Glomerular visceral epithelial cell (primary cell): Measurements from ENCODE around the gene ADGRV1.

ENCODE experiments used
- DNase-seq: peaks from one replicate; pipeline ENCODE4 v3.0.0-alpha.2; 2016; ENCODE audit errors: extremely low spot score

Gene ADGRV1

GRCh38 chr5:91106842-91107511 is 548.4 kb downstream of the ADGRV1 start:
- DNase-seq, result no peak

GRCh38 chr5:91109634-91110033 is 551.0 kb downstream of the ADGRV1 start:
- DNase-seq, result no peak

GRCh38 chr5:91110686-91111085 is 552.1 kb downstream of the ADGRV1 start:
- DNase-seq, result no peak

GRCh38 chr5:91111473-91112238 is 553.1 kb downstream of the ADGRV1 start:
- DNase-seq, result no peak

- DNase-seq, result no peak
Observed at GRCh38 chr5:91114658-91115057, 556.1 kb downstream of the ADGRV1 start.

GRCh38 chr5:91118354-91118753 is 559.8 kb downstream of the ADGRV1 start:
- no peak for DNase-seq

GRCh38 chr5:91118796-91119195 is 560.2 kb downstream of the ADGRV1 start:
- no peak for DNase-seq

GRCh38 chr5:91119217-91119616 is 560.6 kb downstream of the ADGRV1 start:
- DNase-seq, result no peak

- DNase-seq, result no peak
Observed at GRCh38 chr5:91119981-91120850, 561.6 kb downstream of the ADGRV1 start.

GRCh38 chr5:91121347-91121993 is 562.9 kb downstream of the ADGRV1 start:
- no peak for DNase-seq

- DNase-seq, result no peak
Observed at GRCh38 chr5:91122651-91123050, 564.1 kb downstream of the ADGRV1 start.

GRCh38 chr5:91123291-91123690 is 564.7 kb downstream of the ADGRV1 start:
- DNase-seq, result no peak

- no peak for DNase-seq
Observed at GRCh38 chr5:91123901-91124300, 565.3 kb downstream of the ADGRV1 start.

- no peak for DNase-seq
Observed at GRCh38 chr5:91125916-91126315, 567.3 kb downstream of the ADGRV1 start.

- peak; percentile 22 for DNase-seq
Observed at GRCh38 chr5:91126448-91126847, 567.9 kb downstream of the ADGRV1 start.

- DNase-seq, result no peak
Observed at GRCh38 chr5:91126888-91127287, 568.3 kb downstream of the ADGRV1 start.

- no peak for DNase-seq
Observed at GRCh38 chr5:91127456-91128081, 569.0 kb downstream of the ADGRV1 start.

- no peak for DNase-seq
Observed at GRCh38 chr5:91128604-91129003, 570.0 kb downstream of the ADGRV1 start.

- no peak for DNase-seq
Observed at GRCh38 chr5:91129748-91130147, 571.2 kb downstream of the ADGRV1 start.

- DNase-seq, result no peak
Observed at GRCh38 chr5:91130759-91131158, 572.2 kb downstream of the ADGRV1 start.

- peak; percentile 32 for DNase-seq
Observed at GRCh38 chr5:91132550-91132949, 574.0 kb downstream of the ADGRV1 start.
